Measurements from ENCODE around the gene OR51B4. TPM values are rescaled to one million over a fixed set of nuclear protein-coding genes. Genes with fewer than 3 reads are reported as not detected.
A peak's percentile ranks its signal among the peaks of the same experiment; 100 is the strongest.

The OR51B4 gene
- total and polyA plus RNA-seq, 2 donors (not counting 1 experiment from before 2014, with no cell fraction given): 0.17 TPM; not detected in 1

DNA sequence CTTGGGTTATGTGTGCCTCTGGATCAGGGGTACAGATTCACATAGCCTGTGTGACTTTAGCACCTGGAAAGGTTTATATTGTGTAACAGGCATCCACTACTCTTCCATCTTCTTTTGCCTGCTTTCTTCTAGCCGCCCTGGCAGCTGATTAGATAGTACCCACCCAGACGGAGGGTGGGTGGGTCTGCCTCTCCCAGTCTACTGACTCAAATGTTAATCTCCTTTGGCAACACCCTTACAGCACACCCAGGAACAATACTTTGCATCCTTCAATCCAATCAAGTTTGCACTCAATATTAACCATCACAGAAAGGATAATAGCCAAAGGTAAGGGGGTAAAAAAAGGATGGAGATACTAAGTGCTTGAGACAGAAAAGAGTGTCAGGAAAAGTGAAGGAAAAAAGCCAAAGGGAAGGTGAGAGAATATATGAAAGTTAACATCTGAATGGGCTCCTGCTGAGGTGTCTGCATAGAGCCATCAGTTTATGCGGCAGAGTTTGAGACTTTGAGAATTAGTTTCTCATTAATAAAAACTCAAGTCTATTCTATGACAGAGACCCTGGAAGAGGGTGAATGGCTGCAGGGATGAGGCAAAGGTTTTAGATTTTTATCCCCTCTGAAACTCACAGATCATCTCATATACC lies 46.9 kb upstream of the OR51B4 start:
- no peak overlapping the region for H3K4me3 ChIP-seq (replicated peaks in 1 of 4; ENCODE audit: control extremely low read depth in 1 of 4, insufficient read depth in 1 of 4, low read depth in 3 of 4, low read length in 4 of 4)
- no peaks in the 10 kb centered on the region for H3K9me3 ChIP-seq (ENCODE audit: control insufficient read depth, insufficient read depth, low read depth, low read length)
- no peak for DNase-seq (ENCODE audit: low read depth in 2 of 2)
- no peak overlapping the region for H3K27ac ChIP-seq (ENCODE audit: insufficient read depth, low read length)
- H3K9ac ChIP-seq (ENCODE audit: insufficient read depth, low read length): no peak overlapping the region
- no peaks in the 10 kb centered on the region for H3K27me3 ChIP-seq (ENCODE audit: control insufficient read depth, insufficient read depth, low read length)
- no peaks in the 10 kb centered on the region for H4K20me1 ChIP-seq (ENCODE audit: control insufficient read depth, extremely low read depth, insufficient read depth, low read length)
- H3K4me2 ChIP-seq (ENCODE audit: extremely low read depth, insufficient read depth, low read length): no peak overlapping the region
- H3K79me2 ChIP-seq (ENCODE audit: control insufficient read depth, insufficient read depth, low read length): no peaks in the 10 kb centered on the region
- H3K4me1 ChIP-seq (ENCODE audit: control insufficient read depth, extremely low read depth, insufficient read depth, low read length): no peaks in the 10 kb centered on the region
- no peak overlapping the region for H2AFZ ChIP-seq (ENCODE audit: low read length)
- no peaks in the 10 kb centered on the region for H3K36me3 ChIP-seq (ENCODE audit: control insufficient read depth, insufficient read depth, low read length)
- TF ChIP-seq EZH2 (IDR thresholded peaks at IDR 0.05; ENCODE audit: low read length, missing control alignments) (no peak), CTCF (conservative IDR thresholded peaks at IDR 0.05 in 1 of 2, IDR thresholded peaks at IDR 0.05 in 1 of 2; ENCODE audit: low read depth in 1 of 2, low read length in 2 of 2) (no peak)

DNA sequence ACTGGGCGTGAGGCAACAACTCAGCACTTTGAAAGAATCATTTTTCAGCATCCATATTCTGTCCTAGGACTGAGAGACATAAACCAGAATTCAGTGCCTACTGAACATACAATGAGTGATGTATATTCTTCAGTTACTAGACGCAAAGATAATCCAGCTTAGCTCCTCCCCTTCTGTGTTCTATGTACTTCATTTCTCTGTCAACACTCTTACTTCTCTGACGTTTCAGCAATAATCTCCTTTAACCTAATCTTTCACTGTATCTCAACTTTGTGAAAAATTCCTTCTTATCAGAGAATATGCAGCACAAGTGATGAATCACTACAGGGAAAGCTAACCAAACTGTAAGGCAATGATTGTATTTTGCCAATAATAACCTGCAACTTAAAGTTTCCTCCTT lies 44.1 kb upstream of the OR51B4 start:
- peak in 1 of 2 donors; percentile 36 for DNase-seq (ENCODE audit: low read depth in 2 of 2)

More for the DNA sequence above, 44.1 kb upstream of the OR51B4 start:
- Histone ChIP-seq H3K27ac (ENCODE audit: insufficient read depth, low read length) (no peak overlapping the region), H2AFZ (ENCODE audit: low read length) (peak overlapping the region; percentile 49), H3K79me2 (ENCODE audit: control insufficient read depth, insufficient read depth, low read length) (no peaks in the 10 kb centered on the region), H4K20me1 (ENCODE audit: control insufficient read depth, extremely low read depth, insufficient read depth, low read length) (no peaks in the 10 kb centered on the region), H3K36me3 (ENCODE audit: control insufficient read depth, insufficient read depth, low read length) (no peaks in the 10 kb centered on the region), H3K4me3 (replicated peaks in 1 of 4; ENCODE audit: control extremely low read depth in 1 of 4, insufficient read depth in 1 of 4, low read depth in 3 of 4, low read length in 4 of 4) (no peak overlapping the region), H3K4me1 (ENCODE audit: control insufficient read depth, extremely low read depth, insufficient read depth, low read length) (no peaks in the 10 kb centered on the region), H3K9ac (ENCODE audit: insufficient read depth, low read length) (no peak overlapping the region), H3K9me3 (ENCODE audit: control insufficient read depth, insufficient read depth, low read depth, low read length) (no peaks in the 10 kb centered on the region), H3K4me2 (ENCODE audit: extremely low read depth, insufficient read depth, low read length) (no peak overlapping the region), H3K27me3 (ENCODE audit: control insufficient read depth, insufficient read depth, low read length) (no peaks in the 10 kb centered on the region)
- TF ChIP-seq EZH2 (IDR thresholded peaks at IDR 0.05; ENCODE audit: low read length, missing control alignments) (no peak), CTCF (conservative IDR thresholded peaks at IDR 0.05 in 1 of 2, IDR thresholded peaks at IDR 0.05 in 1 of 2; ENCODE audit: low read depth in 1 of 2, low read length in 2 of 2) (no peak)

Measured in fibroblast of lung (primary cell).